ENCODE measurements around the gene SH3PXD2B.

The SH3PXD2B gene

GRCh38 chr5:172452398-172453205 is 1.7 kb downstream of the SH3PXD2B start:
- DNase-seq = no peak

GRCh38 chr5:172451771-172452197 is 2.5 kb downstream of the SH3PXD2B start:
- no peak for DNase-seq

GRCh38 chr5:172450861-172451695 is 3.2 kb downstream of the SH3PXD2B start:
- DNase-seq = peak; percentile 29

- DNase-seq = no peak
These were observed 3.9 kb downstream of the SH3PXD2B start for GRCh38 chr5:172450453-172450852.

GRCh38 chr5:172448999-172449398 is 5.3 kb downstream of the SH3PXD2B start:
- no peak for DNase-seq

GRCh38 chr5:172447646-172448365 is 6.5 kb downstream of the SH3PXD2B start:
- no peak for DNase-seq

- no peak for DNase-seq
These were observed 7.8 kb downstream of the SH3PXD2B start for GRCh38 chr5:172446336-172447051.

GRCh38 chr5:172445866-172446265 is 8.5 kb downstream of the SH3PXD2B start:
- DNase-seq = no peak

- DNase-seq = no peak
These were observed 9.5 kb downstream of the SH3PXD2B start for GRCh38 chr5:172444626-172445365.

GRCh38 chr5:172444110-172444510 is 10.2 kb downstream of the SH3PXD2B start:
- no peak for DNase-seq

GRCh38 chr5:172443441-172444109 is 10.8 kb downstream of the SH3PXD2B start:
- no peak for DNase-seq

- DNase-seq = no peak
These were observed 11.7 kb downstream of the SH3PXD2B start for GRCh38 chr5:172442592-172442991.

GRCh38 chr5:172441262-172441751 is 13.0 kb downstream of the SH3PXD2B start:
- DNase-seq = no peak

GRCh38 chr5:172440486-172440885 is 13.8 kb downstream of the SH3PXD2B start:
- DNase-seq = no peak

GRCh38 chr5:172439785-172440477 is 14.4 kb downstream of the SH3PXD2B start:
- no peak for DNase-seq

GRCh38 chr5:172438319-172438668 is 16.0 kb downstream of the SH3PXD2B start:
- no peak for DNase-seq

GRCh38 chr5:172437445-172438318 is 16.6 kb downstream of the SH3PXD2B start:
- no peak for DNase-seq

- DNase-seq = no peak
These were observed 17.4 kb downstream of the SH3PXD2B start for GRCh38 chr5:172436879-172437369.

Measured in activated gamma-delta T cell treated with Interleukin-2 at 50 U/mL for 16 hours (primary cell).